ENCODE measurements around the gene TMEM178B. TPM values are rescaled to one million over a fixed set of nuclear protein-coding genes. Genes with fewer than 3 reads are reported as not detected.

The TMEM178B gene
- polyA plus RNA-seq, 2 of the 4 experiments (the other 2 are of a cell fraction) = 0.88 to 0.93 TPM

DNA sequence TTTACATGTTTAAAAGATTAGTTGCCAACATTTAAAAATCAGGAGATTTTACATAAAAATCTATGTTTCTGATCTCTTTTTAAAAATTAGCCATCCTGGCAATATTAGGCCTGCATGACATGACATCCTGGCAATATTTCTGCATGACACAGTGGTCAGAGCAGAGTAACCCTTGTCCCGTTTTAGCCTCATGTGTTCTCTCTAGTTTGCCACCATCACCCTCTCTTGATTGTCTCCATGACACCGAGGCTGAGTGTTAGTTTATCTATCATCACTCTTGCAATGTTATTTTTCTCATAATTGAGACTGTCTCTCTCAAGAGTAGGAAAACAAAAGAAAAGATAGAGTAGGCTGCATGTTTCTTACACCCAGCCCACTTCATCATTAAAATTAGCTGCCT, 287.6 kb downstream of the TMEM178B start:
- DNase-seq (ENCODE audit: low read depth in 1 of 2, low spot score in 1 of 2) (no peak), ATAC-seq (no peak), FAIRE-seq (no peak)
- no peak overlapping the region for H3K4me3 ChIP-seq
- TF ChIP-seq RAD21 (conservative IDR thresholded peaks at IDR 0.05 in 1 of 2, IDR thresholded peaks at IDR 0.05 in 1 of 2) = no peak
- no peak for TF ChIP-seq KDM1A (IDR thresholded peaks at IDR 0.05; ENCODE audit: low read depth)
- TF ChIP-seq CHD4 (IDR thresholded peaks at IDR 0.05; ENCODE audit: borderline replicate concordance) = no peak
- TF ChIP-seq, protein P1, sequence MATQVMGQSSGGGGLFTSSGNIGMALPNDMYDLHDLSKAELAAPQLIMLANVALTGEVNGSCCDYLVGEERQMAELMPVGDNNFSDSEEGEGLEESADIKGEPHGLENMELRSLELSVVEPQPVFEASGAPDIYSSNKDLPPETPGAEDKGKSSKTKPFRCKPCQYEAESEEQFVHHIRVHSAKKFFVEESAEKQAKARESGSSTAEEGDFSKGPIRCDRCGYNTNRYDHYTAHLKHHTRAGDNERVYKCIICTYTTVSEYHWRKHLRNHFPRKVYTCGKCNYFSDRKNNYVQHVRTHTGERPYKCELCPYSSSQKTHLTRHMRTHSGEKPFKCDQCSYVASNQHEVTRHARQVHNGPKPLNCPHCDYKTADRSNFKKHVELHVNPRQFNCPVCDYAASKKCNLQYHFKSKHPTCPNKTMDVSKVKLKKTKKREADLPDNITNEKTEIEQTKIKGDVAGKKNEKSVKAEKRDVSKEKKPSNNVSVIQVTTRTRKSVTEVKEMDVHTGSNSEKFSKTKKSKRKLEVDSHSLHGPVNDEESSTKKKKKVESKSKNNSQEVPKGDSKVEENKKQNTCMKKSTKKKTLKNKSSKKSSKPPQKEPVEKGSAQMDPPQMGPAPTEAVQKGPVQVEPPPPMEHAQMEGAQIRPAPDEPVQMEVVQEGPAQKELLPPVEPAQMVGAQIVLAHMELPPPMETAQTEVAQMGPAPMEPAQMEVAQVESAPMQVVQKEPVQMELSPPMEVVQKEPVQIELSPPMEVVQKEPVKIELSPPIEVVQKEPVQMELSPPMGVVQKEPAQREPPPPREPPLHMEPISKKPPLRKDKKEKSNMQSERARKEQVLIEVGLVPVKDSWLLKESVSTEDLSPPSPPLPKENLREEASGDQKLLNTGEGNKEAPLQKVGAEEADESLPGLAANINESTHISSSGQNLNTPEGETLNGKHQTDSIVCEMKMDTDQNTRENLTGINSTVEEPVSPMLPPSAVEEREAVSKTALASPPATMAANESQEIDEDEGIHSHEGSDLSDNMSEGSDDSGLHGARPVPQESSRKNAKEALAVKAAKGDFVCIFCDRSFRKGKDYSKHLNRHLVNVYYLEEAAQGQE (IDR thresholded peaks at IDR 0.05) = no peak
- TF ChIP-seq TFCP2L1 (CRISPR knock-in tag; IDR thresholded peaks at IDR 0.05) = no peak
- no peak for TF ChIP-seq FOXS1 (CRISPR knock-in tag; IDR thresholded peaks at IDR 0.05)
- TF ChIP-seq, protein P2, sequence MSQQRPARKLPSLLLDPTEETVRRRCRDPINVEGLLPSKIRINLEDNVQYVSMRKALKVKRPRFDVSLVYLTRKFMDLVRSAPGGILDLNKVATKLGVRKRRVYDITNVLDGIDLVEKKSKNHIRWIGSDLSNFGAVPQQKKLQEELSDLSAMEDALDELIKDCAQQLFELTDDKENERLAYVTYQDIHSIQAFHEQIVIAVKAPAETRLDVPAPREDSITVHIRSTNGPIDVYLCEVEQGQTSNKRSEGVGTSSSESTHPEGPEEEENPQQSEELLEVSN (IDR thresholded peaks at IDR 0.05; ENCODE audit: borderline replicate concordance, low read depth) = no peak
- TF ChIP-seq POLR2A (IDR thresholded peaks at IDR 0.05; ENCODE audit: low read length) = no peak
- no peak overlapping the region; the same call in 2 of the 3 replicates for H3K4me2 ChIP-seq
- H3K4me1 ChIP-seq = peaks cover 19% of the 10 kb centered on the region
- 34% methylated on average over 2 of the region's 2 CpGs for WGBS (ENCODE audit: missing lambda C conversion rate)
- POLR2A ChIA-PET = no interaction called here
- no peak overlapping the region for H3K27ac ChIP-seq
- CTCF ChIA-PET = no interaction called here
- H3K9me3 ChIP-seq = no peaks in the 10 kb centered on the region

DNA sequence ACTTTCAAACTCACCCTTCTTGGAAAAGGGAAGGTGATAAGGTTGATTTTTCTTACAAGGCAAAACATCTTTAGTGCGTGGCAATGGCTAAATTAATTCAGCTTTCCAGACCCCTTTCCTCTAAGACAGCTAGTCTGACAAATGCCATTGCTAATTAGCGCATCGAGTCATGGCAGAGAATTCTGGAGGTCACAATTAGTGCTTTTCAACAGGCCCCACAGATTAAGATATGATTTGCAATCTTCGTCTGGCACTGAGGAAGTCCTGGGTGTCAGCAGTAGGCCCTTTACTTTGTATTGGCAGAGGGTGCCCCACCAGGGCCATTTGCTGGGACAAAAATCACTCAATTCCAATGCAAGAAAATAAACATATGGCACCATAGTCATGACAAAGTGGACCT, 288.1 kb downstream of the TMEM178B start:
- Histone ChIP-seq H3K9me3 (no peaks in the 10 kb centered on the region), H3K4me1 (peaks cover 19% of the 10 kb centered on the region), H3K4me2 (peak overlapping the region; percentile 52), H3K4me3 (no peak overlapping the region), H3K27ac (peak overlapping the region in 1 of 2 experiments; percentile 18; a peak in 1 of 6 replicates)
- WGBS (ENCODE audit: missing lambda C conversion rate) = 83% methylated on average over 4 of the region's 4 CpGs
- DNase-seq (ENCODE audit: low read depth in 1 of 2, low spot score in 1 of 2) (no peak), ATAC-seq (no peak), FAIRE-seq (no peak)
- POLR2A ChIA-PET = no interaction called here
- TF ChIP-seq RCOR1 (IDR thresholded peaks at IDR 0.05; ENCODE audit: low read depth, low read length) (no peak), MYC (IDR thresholded peaks at IDR 0.05; ENCODE audit: borderline replicate concordance, low read length) (no peak), EHMT2 (IDR thresholded peaks at IDR 0.05; ENCODE audit: low read depth) (no peak), KDM1A (IDR thresholded peaks at IDR 0.05; ENCODE audit: low read depth) (no peak), FOXS1 (CRISPR knock-in tag; IDR thresholded peaks at IDR 0.05) (no peak), ESRRA (IDR thresholded peaks at IDR 0.05; ENCODE audit: borderline replicate concordance, low read length) (no peak), EHF (CRISPR knock-in tag; IDR thresholded peaks at IDR 0.05) (no peak), JUNB (IDR thresholded peaks at IDR 0.05) (no peak), MAZ (IDR thresholded peaks at IDR 0.05; ENCODE audit: borderline replicate concordance, low read depth, low read length) (no peak), FOSL2 (IDR thresholded peaks at IDR 0.05) (no peak), FOSL2 (CRISPR knock-in tag; IDR thresholded peaks at IDR 0.05) (no peak), CEBPB (IDR thresholded peaks at IDR 0.05) (no peak)
- TF ChIP-seq, protein P3, sequence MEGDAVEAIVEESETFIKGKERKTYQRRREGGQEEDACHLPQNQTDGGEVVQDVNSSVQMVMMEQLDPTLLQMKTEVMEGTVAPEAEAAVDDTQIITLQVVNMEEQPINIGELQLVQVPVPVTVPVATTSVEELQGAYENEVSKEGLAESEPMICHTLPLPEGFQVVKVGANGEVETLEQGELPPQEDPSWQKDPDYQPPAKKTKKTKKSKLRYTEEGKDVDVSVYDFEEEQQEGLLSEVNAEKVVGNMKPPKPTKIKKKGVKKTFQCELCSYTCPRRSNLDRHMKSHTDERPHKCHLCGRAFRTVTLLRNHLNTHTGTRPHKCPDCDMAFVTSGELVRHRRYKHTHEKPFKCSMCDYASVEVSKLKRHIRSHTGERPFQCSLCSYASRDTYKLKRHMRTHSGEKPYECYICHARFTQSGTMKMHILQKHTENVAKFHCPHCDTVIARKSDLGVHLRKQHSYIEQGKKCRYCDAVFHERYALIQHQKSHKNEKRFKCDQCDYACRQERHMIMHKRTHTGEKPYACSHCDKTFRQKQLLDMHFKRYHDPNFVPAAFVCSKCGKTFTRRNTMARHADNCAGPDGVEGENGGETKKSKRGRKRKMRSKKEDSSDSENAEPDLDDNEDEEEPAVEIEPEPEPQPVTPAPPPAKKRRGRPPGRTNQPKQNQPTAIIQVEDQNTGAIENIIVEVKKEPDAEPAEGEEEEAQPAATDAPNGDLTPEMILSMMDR (IDR thresholded peaks at IDR 0.05) = no peak
- TF ChIP-seq, protein P4, sequence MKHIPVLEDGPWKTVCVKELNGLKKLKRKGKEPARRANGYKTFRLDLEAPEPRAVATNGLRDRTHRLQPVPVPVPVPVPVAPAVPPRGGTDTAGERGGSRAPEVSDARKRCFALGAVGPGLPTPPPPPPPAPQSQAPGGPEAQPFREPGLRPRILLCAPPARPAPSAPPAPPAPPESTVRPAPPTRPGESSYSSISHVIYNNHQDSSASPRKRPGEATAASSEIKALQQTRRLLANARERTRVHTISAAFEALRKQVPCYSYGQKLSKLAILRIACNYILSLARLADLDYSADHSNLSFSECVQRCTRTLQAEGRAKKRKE (CRISPR knock-in tag; IDR thresholded peaks at IDR 0.05; ENCODE audit: low read depth) = no peak
- TF ChIP-seq, protein P2 (IDR thresholded peaks at IDR 0.05; ENCODE audit: borderline replicate concordance, low read depth) = no peak
- TF ChIP-seq, protein P5, sequence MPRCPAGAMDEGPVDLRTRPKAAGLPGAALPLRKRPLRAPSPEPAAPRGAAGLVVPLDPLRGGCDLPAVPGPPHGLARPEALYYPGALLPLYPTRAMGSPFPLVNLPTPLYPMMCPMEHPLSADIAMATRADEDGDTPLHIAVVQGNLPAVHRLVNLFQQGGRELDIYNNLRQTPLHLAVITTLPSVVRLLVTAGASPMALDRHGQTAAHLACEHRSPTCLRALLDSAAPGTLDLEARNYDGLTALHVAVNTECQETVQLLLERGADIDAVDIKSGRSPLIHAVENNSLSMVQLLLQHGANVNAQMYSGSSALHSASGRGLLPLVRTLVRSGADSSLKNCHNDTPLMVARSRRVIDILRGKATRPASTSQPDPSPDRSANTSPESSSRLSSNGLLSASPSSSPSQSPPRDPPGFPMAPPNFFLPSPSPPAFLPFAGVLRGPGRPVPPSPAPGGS (IDR thresholded peaks at IDR 0.05) = no peak
- CTCF ChIA-PET = no interaction called here

Data from A549 (cell line).